GM19455 (cell line): ENCODE data around the gene BLNK.

ENCODE experiments used
- ATAC-seq: cut with Tn5 transposase; IDR thresholded peaks from one replicate; pipeline ENCODE4 v1.9.1; 2021; ENCODE audit not compliant: unreplicated experiment

Gene BLNK

DNA sequence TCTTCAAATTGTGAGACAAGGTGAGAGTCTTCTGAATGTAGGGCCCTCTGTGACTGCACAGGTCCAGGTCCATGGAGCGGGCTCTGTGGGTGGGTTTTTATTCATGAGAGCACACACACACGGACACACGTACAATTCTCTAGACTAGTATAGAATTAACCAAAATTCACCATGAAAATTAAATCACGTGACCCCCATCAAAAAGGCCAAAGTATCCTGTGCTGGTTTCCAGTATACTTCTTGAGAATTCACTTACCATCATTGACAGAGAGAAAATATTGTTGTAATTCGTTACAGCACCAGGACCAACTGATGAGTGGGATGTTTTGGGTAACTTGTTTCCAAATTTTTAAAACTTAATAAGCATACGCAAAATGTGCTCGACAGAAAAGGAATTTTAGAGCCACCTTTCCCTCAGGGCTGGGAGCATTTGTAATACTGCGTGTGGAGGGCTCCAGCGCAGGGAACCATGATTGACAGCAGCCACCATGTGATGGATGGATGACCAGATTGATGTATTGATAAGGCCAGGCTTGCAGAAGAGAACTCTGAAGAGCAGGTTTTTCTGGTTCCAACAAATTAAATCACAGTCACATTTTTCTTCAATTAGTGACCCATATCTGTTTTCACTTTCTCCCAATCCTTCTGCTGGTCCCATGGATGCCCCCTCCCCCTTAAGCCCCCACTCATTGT lies 18.0 kb upstream of the BLNK start:
- no peak for ATAC-seq

DNA sequence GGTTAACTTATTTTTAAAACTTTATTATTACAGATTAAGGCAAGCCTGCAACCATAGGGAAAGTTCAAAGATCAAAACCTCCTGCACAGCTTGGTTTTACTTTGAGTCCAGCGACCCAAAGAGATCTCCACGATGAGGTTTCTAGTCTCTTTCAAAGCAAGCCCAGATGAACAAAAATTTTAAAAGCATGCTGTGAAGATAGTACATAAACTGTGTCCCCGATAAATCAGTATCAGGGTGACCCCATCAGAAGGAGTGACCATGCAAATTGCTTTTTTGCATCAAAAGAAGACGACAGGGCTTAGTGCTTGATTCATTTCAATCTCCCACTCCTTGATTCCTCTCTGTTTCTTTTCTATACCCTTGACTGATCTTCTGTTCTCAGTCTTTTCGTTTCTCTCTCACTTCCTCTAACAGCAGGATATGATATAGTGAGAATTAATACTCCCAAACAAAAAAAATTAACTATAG lies 16.8 kb upstream of the BLNK start:
- peak; percentile 62 for ATAC-seq

DNA sequence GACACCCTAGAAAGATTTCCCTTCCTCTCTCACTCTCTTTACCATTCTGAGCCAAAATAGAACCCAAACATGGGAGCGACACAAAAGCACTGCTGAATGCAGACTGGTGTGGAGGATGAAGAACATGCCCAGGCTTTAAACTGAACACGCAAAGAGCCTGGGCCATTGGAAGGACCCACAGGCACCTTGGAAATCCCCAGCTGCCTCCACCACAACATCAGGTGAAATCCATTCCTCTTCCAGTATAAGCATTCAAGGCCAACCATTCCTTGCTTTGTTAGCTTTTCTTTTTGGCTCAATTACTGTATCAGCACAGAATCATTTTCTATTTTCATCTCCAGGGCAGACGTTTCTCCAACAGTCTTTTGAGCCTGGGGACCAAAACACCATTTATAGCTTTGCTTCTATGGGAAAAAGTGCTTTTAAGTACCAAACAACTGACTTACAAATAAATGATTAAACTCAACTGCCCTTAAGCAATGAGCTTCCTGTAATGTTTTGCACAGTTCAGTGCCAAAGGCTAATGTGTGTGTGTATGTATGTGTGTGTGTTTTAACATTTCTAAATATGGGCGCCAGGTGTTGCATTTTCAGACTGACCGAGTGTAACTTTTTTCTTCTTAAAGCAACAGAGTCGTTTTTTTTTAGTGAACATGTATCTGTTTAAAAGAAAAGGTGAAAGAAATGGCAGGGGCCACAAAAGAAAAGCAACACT lies 16.2 kb upstream of the BLNK start:
- peak; percentile 48 for ATAC-seq

DNA sequence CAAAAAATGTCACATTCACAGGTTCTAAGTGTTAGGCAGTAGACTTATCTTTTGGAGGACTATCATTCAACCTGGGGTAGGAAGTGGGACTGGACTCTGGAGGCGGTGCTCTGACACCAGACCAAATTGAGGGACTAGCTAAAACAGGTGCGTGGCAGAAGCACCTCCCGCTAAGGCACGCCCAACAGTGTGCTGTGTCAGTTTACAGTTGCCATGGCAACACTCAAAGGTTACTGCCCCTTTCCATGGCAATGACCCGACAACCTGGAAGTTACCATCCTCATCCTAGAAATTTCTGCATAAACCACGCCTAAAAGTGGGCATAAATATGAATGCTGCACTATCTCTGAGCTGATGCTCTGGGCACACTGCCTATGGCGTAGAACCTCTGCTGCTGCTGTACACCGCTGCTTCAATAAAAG lies 14.0 kb upstream of the BLNK start:
- ATAC-seq = no peak

DNA sequence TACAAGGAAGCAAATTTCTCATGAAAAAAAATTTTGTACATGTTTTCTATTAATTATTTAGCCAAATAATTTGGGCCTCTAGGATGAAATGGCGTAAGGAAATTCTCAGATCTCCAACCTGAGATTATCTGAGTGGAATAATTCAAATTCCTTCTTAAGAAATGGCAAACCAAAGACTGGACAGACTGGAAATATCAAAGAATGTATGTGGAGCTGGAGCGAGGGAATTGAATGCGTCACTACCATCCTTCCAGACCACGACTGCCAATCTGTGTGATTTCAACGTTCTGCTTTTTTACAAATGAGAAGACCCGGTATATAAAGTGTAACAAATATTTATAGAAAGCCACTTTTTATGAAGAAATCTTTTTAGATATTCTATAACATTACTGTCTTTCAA lies 12.4 kb upstream of the BLNK start:
- ATAC-seq = no peak

DNA sequence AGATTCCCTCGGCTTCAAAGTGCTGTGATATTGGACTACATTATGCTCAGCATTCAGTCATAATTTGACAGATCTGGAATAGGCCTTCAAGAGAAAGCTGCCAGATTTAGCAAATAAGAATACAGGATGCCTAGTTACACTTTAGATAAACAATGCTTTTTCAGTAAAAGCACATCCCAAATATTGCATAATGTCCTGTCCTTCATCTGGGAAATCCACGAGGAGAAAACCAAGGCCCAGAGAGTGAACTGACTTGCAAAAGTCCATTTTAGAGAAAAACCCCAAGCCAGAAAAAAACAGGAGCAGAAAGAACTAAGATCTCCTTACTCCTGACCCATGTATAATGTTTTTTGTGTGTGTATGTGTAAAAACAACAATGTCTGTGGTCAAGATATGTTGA lies 12.0 kb upstream of the BLNK start:
- no peak for ATAC-seq

DNA sequence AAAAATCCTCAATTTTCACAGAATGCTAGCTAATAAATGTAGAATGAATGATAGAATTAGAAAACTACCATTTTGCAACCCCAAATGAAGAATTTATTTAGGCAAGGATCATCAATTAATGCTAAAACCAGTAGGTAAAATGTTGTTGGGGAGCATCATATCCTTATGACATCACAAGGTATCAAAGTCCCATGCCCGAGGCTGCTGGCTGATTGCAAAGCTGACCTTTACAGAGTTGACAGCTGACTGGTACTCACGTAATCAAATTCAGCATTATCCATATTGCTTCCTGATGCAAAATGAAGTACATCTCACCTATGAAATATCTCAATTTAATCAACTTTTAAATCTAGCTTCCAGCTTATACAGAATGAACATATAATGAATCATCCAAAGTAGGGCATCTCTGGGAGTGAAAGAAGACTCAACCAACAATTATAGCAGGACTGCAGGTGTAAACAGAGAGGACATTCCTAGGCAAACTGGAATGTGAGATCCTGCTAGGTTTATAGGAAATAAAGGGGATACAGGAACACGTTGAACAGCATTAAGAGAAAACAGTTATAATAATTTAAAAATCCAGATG lies 10.2 kb upstream of the BLNK start:
- no peak for ATAC-seq

DNA sequence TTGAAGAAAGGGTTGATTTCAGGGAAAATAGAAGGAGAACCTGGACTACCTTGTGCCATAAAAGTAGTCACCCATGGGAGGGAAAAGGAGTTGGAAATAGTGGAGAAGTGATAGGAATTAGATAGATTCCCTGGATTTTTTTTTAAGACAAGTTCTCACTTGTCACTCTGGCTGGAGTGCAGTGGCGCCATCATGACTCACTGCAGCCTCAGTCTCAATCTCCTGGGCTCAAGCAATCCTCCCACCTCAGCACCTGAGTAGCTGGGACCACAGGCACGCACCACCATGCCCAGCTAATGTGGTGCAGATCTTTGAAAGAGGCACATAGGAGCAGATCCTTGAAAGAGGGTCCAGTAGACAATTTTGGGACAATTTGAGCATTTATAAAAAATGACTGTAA lies 9.5 kb upstream of the BLNK start:
- no peak for ATAC-seq

DNA sequence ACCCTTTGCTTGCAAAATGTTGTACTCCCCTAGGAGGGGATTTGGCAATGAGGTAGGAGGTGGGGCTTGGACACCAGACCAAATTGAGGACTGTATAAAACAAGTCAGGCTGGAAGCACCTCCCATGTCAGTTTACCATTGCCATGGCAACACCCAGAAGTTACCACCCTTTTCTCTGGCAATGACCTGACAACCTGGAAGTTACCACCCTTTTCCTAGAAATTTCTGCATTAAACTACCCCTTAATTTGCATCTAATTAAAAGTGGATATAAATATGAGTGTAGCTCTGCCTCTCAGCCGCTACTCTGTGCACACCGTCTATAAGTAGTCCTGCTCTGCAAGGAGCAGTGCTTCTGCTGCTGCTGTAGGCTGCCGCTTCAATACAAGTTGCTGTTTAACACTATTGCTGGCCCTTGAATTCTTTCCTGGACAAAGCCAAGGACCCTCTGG lies 7.8 kb upstream of the BLNK start:
- no peak for ATAC-seq

DNA sequence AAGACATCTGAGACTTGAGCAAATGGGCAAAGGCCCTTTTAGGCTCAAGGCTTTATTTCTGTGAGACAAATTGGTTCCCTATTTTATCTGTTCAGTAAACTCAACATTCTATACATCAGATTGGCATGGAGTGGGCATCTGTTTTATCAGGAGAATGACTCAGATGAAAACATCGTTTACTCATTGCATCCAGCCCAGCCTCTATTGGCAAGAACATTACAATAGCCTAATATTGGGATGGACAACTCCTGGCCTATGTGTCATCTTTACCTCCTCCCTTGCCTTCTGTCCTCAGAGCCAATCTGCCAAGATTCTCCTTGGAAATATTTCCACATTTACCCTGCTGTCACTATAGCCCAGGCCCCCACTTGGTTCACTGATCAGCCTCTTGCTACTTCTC lies 5.5 kb upstream of the BLNK start:
- no peak for ATAC-seq

DNA sequence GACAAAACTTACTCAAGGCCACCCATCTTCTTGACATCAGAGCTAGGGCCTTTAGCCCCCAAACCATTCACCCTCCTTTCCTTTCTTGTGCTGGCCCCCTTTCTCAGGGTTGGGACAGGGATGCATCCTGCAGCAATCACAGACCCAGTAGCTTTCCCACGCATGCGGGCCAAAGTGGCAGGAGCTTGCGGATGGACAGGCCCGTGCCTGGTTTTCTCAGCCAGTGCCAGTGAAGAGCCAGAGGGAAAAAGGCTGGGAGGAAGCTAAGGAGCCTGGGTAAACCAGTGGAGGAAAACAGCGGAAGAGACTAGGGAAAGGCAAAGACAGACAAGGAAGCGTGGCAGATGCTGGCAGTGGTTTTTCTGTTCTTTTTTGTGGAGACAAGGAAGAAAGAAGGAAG lies 5.1 kb upstream of the BLNK start:
- ATAC-seq = no peak

DNA sequence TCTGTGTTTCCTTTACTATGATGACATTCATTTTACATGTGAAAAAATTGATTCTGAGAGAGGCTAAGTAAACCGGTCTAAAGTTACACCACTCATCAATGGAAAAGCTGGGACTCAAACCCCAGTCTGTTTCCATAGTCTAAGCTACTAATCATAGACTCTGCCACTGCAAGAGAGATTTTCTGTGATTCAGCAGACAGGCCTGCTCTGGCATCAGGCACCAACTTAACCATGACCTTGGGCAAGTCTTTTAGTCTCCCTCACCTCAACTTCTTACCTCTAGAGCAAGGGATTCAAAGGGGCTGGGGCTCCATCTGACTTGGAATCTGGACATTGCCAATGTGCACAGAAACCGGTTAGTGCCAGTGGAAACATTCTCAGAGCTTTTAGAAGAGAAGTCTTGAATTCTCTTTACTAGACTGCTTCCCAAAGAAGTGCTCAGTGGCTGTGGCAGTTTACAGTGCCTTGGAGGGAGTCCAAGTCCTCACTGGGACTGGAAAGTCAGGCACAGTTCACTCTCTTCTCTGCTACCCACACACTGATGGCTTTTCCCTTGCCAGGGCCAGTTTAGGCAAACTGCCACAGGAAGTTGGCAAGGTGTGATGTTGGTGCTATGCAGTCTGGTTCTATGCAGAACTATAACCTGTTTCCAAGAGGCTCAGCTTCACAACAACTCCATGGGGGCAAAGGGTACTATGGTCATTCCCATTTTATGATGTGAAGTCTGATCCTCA lies 4.5 kb upstream of the BLNK start:
- no peak for ATAC-seq

DNA sequence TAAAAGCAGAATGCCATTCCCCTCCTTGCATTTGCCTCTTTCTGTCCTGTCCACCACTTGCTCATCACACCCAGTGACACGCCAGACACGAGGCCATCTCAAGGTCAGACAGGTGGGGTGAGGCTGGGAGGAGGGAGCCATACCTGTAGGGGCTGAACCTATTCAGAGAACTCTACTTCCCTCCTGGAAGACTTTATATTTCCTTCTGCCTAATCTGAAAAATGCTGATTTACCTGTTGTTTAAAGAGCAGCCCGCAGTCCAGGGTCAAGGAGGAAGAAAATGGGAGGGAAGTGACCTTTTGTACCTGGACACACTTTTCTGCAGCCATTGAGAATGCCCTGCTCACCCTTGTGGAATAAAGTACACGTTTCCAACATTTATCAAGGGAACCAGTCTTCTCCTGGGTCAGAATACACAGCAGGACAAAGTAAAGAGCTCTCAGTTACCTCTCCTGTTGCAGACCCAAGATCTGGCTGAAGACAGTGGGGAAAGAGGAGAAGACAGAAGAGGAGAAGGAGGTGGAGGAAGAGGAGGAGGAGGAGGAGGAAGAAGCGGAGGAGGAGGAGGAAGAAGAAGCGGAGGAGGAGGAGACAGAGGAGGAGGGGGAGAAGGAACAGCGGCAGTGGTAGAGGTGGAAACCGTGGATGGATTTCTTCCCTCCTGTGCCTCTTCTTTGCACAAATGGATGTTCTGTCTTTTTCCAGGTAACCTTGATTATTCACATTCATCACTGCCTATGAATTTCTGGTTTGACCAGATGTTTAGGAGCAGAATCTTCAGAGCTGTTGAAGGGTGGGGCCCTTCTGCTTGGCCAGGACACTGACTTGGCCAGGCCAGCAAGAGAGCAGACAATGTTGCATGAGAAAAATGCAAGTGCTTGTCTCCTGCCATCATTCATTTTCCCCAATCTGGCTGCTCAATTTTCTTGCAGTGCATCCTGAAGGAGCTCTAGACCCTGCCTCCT lies 1.2 kb upstream of the BLNK start:
- no peak for ATAC-seq

DNA sequence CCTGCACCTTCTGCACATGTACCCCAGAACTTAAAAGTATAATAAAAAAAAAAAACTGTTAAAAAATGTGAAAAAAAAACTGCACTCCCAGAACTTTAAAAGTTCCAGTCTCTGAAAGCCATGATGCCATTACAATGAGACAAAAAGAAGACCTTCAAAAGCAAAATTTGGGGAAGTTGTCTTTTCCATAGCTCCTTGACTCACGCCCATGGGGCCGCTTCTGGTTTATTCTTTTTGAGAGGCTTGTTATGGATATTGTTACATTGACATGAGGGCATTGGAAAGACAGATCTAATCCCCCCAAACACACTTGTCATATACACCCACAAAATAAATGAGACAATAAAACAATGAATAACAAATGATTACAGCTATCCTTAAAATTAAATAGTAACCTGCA lies 798 bp downstream of the BLNK start:
- no peak for ATAC-seq

DNA sequence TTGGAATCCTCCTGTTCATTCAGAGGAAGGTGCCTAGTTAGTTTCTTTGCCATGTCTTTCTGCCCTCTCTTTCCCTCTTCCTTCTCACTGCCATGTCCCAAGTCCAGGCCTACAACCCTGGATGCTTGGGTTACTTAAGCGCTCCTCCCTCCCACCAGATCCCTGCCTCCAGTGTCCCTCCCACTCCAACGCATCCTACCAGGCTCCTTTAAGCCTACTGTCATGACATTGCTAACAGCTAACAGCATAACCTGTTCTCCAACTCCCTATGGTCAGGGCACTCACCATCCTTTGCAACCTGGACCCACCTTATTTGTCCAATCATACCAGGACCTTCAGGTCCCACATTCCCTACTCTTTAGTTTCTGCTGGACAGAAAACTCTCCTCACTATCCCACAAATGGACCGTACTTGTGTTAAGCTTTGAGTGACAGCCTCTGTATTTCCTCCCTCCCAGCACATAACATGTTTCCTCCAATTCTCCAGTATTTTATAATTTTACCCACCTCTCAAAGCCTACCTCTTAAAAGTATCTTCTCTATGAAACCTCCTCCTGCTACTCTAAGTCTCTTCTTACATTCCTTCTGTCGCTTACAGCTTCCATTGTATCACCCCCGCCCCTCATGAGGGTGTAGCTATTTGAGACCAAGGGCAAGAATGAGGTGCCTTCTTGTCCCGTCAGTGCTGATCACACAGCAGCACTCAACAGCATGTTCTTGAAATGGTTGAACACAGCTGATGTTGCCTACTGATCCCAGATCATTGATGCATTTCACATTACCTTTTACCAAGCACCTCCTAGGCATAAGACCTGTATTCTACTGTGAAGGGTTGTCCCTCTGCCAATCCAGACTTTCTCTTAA lies 1.7 kb downstream of the BLNK start:
- ATAC-seq = no peak

DNA sequence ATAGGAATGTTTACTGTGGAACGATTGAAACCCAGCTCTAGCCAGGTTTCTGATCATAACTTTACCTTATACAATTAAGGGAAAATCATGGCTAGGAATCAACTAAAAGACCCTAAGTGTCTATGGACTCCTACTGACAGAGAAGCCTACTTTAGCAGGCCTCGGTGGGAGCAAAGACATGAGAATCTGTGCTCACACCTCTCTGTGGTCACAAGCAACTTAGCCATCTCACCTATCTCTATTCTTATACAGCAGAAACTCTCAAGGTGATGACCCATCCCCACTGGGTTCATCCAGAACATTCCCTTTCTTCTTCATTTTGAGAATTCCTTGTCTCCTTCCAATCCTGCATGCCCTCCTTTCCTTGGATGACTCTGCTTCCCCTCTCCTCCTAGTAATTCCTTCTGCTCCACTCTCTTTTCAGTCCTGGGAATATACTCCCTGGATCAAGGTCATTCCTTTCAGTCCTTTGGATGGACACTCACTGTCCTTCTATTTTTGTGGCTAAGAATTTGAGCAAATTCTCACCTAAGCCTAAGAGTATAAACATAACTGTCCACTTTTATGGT lies 2.9 kb downstream of the BLNK start:
- no peak for ATAC-seq

DNA sequence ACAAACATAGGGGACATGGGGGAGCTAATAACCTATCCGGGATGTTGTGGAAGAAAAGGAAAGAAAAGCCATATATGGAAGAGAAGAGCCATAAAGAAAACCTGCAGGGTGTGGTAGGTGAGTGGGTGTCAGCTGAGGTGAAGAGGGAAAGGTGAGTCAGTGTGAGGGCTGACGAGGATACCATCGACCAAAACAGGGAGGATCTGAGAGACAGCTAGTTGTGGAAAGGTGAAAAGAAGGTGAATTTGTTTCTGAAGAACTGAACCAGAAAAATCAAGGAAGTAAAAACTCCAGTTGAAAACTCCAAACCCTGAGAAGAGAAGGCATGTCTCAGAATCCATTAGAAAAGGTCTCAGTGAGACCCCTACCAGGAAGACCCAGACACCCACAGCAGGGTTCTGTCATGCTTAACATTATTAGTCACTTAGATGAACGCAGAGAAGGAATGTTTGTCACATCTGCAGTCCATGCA lies 4.1 kb downstream of the BLNK start:
- no peak for ATAC-seq

DNA sequence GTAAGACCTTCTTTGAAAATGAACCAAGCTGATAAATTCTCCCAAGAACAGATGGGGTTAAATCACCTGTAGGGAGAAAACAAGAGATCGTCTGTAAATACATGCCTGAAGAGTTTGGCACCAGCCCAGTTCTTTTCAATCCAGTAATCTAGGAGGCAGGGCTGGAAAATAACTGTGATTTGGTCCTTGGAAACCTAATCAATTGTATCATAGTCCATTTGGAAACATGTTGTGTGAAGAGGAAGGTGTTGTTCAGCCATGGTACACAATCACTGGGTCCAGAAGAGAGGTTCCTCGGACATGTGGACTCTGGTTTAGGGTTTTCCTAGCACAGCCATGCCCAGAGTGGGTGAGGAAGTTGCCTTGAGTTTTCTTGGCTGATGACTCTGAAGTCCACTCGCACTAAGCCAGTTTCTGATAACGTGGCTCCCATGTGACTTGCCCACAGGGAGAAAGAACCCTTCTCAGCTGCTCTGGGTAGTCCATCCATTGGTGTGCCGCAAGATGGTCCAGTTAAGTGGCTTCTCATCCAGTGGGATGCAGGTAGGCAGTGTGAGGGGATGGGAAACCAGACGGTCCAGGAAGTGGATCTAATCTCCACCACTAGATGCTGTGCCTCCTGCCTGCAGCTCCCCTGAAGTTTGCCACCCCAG lies 5.1 kb downstream of the BLNK start:
- no peak for ATAC-seq

DNA sequence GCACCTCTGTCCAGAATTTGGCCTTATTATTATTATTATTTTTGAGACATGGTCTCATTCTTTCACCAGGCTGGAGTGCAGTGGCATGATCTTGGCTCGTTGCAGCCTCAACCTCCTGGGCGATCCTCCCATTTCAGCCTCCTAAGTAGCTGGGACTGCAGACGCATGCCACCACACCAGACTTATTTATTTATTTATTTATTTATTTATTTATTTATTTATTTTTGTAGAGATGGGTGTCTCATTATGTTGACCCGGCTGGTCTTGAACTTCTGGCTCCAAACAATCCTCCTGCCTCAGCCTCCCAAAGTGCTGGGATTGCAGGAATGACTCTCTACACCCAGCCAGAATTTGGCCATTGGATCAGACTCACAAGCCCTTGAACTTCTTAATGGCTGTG lies 6.4 kb downstream of the BLNK start:
- no peak for ATAC-seq
